ENCODE measurements around the gene CKS2.
"Not testable (repeated sequence)": the region's sequence is repeated elsewhere in the genome, so short reads cannot be mapped to it uniquely, and the experiment has no call there.

CKS2 gene

GRCh38 chr9:89311346-89312221, 589 bp downstream of the CKS2 start:
- no peak for FAIRE-seq

- FAIRE-seq: no peak
Observed at GRCh38 chr9:89312222-89312571, 1.2 kb downstream of the CKS2 start.

DNA sequence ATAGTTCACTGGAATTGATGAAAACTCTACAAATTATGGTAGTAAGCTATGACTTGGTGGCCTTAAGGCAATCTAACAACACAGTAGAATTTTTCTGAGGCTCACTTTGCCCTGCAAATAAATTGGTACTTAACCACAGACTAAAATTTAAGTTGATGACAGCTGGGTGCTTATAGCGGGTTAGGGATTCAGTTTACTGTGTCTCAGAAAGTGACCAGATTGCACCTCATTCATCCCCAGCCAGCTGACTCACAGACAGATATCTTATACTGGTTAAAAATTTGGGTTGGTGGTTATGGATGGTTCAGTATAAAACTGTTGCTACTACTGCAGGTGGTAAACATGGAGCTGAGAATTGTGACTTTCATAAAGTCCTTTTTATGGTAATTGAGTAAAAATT, 2.8 kb downstream of the CKS2 start:
- FAIRE-seq: no peak

GRCh38 chr9:89314955-89315354, 4.0 kb downstream of the CKS2 start:
- no peak for FAIRE-seq

DNA sequence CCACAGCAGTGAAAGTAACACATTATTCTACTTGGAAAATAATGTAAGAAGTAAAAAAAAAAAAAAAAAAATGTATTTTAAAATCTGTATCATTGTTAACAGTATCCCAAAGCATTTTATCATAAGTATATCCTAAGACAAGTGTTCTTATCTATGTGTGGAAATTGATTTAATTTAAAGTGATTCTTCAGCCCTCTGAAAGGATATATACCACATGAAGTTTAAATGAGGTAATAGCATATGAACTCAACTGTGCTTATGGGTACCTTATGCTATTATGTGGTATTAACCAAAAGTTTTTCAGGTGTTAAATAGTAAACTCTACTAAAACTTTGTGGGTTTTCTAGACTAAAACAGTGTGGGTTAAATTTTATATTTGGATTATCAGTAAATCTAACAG, 4.5 kb downstream of the CKS2 start:
- FAIRE-seq: no peak

DNA sequence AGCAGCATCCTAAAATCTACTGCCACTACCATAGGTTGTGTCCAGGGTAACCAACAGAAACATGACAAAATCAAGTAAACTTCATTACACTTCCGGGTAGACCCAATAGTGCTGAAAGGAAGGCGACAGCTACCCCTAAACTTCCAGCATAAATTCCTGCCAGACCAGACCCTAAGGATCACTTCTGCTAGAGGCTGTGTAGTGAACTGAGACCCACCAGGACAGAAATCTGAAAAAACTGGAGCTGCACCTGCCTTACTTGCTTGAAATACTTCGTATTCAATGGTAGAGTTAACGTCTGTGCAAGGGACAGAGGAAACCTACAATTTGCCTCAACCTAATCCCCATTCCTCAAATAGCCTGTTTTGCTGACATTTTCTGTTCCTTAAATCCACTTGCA, 6.3 kb downstream of the CKS2 start:
- FAIRE-seq: no peak

DNA sequence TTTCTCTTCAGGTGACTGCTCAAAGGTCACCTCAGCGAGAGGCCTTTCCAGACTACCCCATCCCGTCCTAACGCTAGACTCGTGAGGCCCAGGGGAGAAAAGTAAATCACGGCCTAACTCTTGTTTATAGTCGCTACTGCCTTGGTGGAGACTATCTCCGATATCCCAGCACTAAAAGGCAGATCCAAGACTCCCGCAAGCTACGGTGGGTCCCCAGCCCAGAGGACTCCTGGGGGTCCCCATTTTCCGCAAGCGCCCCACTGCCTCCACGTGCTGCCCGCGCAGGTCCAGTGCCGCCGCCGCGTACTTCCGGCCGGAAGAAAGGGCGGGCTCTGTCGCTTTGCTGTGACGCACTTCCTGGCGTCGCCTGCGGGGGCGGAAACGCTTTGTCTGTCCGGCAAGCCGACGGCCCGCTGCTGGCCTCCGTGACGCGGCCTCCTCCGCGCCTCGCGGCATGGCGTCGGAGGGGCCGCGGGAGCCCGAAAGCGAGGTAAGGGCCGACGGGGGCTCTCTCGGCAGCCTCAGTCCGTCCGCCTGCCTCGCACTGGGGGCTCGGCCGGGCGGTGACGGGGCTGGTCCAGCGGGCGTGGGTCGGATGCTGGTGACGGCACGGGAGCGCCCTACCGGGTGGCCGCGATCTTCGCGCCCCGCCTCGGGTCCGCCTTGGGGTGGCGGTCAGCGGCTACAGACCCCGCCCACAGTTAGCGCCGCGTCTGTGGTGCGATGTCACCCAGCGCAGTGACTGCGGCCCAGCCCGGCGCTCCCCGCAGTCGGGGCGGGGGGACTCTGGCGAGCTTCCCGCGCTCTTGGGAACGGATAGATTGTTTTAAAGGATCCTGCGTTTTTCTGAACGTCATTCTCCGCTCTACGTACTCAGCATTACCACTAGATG, 7.4 kb downstream of the CKS2 start, which contains the start of gene SECISBP2:
TSS of gene SECISBP2 (plus strand) at position 378 of the 892 bp plus-strand sequence. CDS start at position 455, 77 bp downstream.
- peak; percentile 94 for FAIRE-seq

DNA sequence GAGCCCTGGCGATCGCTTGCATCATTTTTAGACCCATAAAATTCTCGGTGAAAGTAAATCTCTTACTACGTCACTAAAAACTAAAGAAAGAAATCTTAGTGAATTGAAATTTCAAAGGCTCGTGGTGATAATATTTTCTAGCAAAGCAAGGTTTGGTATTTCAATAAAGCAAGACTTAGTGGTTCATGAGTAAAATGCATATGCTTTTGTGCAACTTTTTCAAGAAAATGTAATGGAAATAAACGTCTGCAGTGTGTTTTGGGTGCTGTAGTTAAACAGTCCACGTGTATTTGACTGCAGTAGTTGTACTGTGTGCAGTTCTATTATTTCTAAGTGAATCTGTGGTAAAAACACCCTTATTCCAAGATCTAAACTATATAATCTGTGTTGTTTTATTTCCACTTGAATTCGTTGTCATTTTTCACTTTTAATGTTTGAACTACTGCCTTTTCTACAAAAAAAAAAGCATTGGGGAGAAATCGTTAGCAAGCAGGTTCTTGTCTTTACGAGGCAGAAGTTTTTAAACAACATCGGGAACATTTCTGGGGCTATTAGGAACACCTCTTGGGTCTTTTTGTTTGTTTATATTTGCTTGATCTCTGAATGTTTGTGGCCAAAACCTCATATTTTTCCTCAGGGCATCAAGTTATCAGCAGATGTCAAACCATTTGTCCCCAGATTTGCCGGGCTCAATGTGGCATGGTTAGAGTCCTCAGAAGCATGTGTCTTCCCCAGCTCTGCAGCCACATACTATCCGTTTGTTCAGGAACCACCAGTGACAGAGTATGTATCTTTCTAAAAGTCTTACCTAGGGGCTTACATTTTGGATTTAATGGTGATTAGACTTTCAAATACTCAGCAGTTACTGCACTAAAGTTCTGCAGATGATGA, 8.3 kb downstream of the CKS2 start:
- no peak for FAIRE-seq

DNA sequence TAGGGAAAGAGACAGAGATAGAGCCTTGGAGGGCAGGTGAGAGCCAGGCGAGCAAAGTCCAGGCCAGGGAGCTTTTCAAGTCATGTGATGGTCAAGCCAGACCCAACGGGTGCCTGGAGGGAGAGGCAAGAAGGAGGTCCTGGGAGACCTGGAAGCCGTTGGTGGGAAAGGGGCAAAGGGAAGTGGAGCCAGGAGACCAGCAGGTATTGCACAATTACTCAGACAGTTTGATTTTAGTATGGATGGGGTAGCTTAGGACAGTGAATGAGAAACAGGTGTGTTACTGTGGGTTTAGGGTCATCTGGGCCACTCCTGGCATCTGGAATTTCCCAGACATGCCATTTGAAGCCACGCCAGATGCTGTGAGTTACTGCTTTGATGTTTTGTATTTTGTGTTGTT, 12.4 kb downstream of the CKS2 start:
- FAIRE-seq: no peak

GRCh38 chr9:89325733-89326132, 14.7 kb downstream of the CKS2 start:
- FAIRE-seq: no peak

GRCh38 chr9:89328064-89328463, 17.1 kb downstream of the CKS2 start:
- FAIRE-seq: no peak

DNA sequence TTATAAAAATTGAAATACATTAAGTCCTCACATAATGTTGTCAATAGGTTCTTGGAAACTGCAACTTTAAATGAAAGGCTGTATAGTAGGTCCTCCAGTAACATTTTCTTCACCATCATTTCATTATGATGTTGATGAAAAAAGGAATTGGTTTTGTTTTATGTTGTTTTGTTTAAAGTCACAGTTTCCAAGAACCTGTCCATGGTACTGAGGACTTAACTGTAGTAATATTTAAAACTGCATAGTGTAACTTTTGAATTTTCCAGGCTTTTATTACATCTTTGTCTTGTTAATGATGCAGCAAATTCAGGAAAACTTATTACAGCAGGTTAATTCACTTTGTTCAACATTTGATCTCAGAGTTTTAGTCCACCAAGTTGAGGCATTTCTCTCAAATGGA, 18.9 kb downstream of the CKS2 start:
- no peak for FAIRE-seq

GRCh38 chr9:89330513-89330912, 19.5 kb downstream of the CKS2 start:
- no peak for FAIRE-seq

- no peak for FAIRE-seq
Observed at GRCh38 chr9:89339807-89340206, 28.8 kb downstream of the CKS2 start.

GRCh38 chr9:89340332-89340731, 29.3 kb downstream of the CKS2 start:
- no peak for FAIRE-seq

- no peak for FAIRE-seq
Observed at GRCh38 chr9:89342213-89342612, 31.2 kb downstream of the CKS2 start.

- no peak for FAIRE-seq
Observed at GRCh38 chr9:89342948-89343347, 32.0 kb downstream of the CKS2 start.

GRCh38 chr9:89343812-89344211, 32.8 kb downstream of the CKS2 start:
- not testable (repeated sequence) for FAIRE-seq

DNA sequence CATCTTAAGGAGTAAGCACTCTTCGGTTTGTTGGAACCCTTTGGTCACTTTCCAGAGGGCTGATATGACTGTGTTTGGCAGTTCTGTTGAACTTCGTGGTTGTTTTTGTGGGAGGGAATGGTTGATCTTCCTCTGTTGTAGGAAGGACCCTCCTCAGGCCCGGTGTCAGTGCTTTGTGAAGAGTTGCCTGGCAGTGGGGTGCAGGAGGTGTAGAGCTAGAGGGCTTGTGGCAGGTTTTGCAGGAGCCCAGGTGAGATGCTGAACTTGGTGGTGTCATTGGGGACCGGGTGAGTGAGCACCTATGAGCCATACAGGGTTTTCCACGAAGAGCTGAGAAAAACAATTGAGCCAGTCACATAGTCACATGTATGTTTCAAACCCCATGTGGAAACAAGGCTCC, 34.5 kb downstream of the CKS2 start:
- FAIRE-seq: no peak

DNA sequence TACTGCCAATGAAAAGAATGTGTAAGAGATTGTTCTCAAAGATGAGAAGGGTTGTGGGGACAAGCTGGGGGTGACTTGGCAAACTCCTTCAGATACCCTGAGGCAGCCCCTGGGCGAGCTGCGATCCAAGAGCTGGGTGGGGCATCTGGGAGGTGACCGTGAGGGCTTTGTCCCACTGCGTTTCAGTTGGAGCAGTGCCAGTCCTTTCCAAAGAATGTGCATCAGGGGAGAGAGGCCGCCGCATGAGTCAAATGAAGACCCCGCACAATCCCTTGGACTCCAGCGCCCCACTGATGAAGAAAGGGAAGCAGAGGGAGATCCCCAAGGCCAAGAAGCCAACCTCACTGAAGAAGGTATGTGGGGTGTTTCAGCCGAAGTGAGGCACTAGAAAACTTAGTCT, 35.7 kb downstream of the CKS2 start:
- no peak for FAIRE-seq

- FAIRE-seq: no peak
Observed at GRCh38 chr9:89347651-89348050, 36.7 kb downstream of the CKS2 start.

DNA sequence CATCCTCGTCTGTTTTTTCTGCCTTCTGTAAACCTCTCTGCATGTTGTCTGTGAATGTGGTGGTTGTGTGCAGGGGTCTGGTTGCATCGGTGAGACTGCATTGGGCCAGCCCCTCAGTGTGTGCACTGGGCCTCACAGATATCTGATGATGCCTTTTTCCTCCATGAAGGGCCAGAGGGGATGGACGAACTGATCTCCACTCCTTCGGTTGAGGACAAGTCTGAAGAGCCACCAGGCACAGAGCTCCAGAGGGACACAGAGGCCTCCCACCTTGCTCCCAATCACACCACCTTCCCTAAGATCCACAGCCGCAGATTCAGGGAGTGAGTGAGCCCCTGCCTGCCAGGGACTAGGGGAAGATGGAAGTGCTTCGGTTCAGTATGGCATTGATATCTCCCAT, 38.6 kb downstream of the CKS2 start:
- FAIRE-seq: no peak

DNA sequence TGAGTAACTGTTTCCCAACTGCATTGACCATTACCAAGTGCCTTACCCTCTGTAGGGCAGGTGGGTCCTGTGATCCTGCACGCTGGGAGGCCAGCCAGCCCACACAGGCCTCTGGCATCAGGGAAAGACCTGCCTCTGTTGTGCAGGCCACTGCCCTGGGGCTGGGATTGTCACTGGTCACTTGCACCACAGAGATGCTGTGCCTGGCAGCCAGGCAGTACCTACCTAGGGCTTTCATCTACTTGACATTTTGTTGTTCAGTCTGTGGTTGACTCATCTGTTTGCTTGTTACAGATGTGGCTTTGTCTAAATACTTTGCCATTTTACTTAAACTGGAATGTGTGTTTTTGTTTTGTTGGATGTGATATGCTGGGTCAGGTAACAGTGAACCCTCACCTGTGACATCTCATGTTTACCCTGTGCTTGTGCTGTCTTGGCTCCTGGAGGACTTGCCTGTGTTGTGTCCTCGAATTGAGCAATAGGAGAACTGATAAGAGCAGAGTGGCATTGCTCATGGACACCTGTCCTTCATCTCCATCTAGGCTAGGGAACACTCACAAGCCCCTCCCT, 40.1 kb downstream of the CKS2 start:
- no peak for FAIRE-seq

All from A204.1 (cell line).